Right kidney (tissue), 1 donor: ENCODE results near the gene TMEM119.
A peak's percentile ranks its signal among the peaks of the same experiment; 100 is the strongest.
"Not testable (repeated sequence)": the region's sequence is repeated elsewhere in the genome, so short reads cannot be mapped to it uniquely, and the experiment has no call there.

Experiments
- DNase-seq: peaks from one replicate; pipeline ENCODE4 v3.0.0-alpha.2; 2016

TMEM119 gene

DNA sequence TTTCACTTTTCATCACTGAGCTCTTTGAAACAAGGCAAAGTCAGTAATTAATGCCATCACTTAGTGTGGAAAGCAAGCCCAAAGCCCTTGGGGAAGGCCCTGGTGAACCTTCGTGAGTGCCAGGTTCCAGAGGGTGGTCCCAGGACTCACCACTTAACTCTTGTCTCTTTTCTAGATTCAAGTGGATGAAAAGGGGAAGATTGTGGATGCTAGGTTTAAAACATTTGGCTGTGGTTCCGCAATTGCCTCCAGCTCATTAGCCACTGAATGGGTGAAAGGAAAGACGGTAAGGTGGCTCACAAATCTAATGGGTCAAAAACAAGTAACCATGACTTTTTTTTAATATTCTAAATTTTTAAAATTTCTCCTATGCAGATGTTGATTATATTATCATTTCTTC lies 32.7 kb downstream of the TMEM119 start:
- DNase-seq, result no peak

DNA sequence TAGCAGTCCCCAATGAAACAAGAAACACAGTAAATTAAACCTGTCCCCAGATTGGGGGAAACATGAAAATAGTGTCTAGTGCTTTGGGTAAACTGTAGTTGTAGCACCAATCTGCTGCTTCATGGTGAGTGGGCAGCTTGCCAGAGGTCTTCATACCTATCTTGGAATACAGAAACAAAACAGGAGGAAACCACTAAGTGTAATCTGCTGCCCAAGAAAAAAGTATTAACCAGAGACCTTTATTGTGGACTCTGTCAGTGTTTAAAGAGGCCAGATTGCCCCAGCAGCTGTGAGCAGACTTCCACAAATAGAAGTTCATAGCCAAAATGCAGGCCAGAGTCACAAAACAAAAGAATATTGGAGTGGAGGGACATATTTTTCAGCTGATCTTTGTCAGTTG lies 33.2 kb downstream of the TMEM119 start:
- no peak for DNase-seq

DNA sequence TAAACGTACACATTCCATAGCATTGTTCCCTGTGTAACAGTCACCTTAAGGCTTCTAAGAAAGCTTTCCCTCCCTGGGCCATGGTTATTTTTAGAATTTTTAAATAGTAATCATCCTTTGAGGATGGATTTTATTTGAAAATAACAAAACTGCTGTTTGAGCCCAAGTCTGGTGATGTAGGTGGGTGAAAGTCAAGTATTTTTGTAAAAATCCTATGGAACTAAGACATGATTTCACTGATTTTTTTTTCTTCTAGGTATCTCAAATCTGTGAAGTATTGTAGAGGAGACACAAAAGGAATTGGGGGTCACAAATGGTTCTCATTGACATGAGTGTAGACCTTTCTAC lies 34.1 kb downstream of the TMEM119 start:
- no peak for DNase-seq

DNA sequence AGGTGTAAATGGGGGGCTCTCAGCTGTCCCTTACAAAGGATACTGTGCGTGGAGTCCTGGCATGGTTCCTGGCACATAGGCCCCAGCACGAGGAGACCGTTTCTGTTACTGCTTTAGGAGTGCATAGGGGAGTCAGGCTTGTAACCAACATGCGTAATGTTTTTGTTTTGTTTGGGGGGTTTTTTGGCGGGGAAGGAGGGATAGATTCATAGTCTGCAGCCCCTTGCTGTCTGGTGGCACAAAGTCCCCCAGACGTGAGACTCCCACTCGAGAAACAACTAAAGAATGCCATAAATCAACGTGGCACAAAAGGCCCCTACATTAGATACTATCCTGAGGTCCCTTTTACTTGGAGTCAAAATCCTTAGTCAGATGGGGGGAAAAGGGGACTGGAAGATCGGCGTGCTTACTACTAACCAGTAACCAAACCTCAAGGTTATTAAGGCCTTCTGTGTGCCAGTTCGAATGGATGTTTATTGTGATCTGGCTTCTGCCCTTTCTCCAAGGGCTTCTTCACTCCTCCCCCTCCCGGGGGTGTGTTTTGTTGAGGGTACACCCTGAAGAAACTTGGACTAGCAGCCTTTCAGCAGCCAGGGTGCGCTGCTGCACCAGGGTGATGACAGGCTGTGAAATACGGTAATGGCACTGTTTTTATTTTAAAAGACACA lies 34.6 kb downstream of the TMEM119 start:
- DNase-seq, result peak; percentile 54

DNA sequence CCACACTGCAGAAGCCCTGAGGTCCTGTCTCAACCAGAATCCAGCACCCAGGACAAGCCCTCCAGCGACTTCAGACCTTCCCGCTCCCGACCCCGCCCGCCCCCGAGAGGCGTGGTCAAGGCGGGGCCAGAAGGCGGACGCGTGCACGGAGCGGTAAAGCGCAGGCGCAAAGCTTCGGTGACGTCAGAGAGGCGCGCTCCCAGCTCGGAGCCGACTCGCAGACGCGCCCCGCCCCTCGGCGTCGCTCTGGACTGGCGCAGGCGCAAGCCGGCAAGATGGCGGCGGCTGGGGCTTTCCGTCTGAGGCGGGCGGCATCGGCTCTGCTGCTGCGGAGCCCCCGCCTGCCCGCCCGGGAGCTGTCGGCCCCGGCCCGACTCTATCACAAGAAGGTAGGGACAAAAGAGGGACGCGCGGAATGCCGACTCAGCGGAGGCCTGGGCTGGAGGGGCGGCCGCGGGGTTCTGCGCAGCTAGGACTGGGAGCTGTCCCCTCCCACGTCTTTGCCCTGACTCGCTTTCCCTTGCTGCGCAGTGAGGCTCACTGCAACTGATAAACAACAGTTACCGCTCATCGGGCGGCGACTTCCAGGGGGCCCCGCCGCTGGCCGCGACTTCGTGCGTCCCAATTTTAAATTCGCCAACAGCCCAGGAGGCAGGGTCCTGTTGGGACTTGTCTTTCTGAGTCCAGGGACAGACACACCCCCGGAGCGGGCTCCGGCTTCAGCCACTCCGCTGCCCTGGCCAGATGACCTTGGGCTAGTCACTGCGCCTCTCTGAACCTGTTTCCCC lies 35.3 kb downstream of the TMEM119 start, which contains the start of gene ISCU:
ISCU (plus strand) TSS at position 249 of the 788 bp plus-strand sequence; CDS start at position 276, 27 bp downstream.
- peak; percentile 98 for DNase-seq

DNA sequence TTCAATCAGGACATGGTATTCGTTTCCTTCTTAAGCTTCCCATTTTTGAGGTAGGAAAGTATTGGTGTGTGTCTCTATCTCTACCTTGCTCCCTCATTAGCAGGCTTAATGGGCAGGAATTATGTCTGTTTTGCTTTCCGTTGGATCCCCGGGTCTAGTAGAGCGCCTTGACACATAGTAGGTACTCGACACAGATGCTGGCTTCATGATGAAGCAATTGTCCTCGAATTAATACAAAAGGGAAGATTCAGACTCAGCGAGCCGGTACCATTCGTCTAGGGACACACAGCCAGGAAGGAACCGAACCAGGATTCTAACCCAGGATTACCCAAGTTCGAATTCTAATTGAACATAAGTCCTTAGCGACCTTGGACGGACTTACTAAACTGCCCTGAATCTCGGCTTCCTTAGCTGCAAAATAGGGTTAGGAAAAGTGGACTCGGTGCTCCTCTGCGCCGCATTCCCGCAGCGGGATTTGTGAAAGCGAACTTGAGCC lies 36.0 kb downstream of the TMEM119 start:
- DNase-seq, result no peak

DNA sequence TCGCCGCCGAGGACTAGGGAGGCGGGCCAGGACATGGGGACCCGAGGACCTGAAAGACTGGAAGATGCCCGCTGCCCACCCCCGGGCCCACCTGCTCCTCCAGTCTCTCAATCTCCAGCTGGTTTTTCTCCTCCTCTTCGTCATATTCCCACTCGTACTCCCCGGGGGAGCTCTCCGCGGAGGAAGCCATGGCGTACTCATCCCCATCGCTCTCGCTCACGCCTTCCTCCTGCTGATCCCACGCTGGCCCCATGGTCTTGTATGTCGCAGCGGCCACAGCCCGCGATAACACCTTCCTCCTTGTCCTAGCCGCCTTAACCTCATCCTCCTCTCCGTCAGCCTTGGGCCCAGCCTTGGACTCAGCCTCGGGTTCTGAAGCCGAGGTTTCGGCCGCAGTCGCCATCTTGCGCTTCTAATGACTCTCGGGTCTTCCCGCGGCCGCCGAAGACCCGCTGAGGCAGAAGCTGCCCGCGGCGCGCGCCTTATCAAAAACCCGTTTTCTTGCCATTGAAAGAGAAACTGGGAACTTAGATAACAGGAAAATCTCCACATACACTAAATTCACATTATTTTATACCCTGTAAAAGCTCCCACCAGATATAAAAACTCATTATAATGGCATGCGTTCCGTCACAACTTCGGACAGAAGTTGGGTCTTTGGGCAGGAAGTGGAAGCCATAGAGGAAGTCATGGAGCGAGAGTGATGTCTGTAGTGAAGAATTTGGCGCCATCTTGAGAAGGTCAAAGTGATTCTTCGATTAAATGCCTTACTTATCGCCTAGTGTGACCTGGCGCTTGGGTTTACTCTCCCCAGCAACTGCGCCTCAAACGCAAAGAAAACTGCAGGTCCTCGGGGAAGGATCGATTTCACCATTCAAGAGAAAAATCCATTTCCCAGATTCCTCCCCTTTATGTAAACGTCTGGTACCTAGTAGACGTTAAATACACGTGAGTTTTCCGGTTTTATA lies 36.8 kb downstream of the TMEM119 start, which contains the start of gene SART3:
SART3 (minus strand) TSS at position 422 of the 968 bp plus-strand sequence; CDS start at position 403, 19 bp downstream.
- DNase-seq, result peak; percentile 100

DNA sequence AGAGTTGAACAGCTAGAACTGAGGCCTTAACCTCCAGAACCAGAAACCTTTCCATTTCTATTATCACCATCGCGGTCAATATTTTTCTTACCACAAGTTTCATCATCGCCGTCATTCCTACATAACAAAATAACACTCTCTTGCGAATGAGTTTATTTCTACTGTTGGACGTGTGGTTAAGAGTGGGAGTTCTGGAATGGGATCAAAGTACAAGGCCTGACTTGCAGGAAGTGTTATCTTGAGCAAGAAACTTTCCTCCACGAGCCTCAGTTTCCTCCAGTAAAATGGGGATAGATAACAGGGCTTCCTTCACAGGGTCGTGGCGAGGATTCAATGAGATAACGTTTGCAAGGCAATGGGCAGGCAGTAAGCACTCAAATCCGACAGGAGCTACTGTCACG lies 37.6 kb downstream of the TMEM119 start:
- DNase-seq, result no peak

DNA sequence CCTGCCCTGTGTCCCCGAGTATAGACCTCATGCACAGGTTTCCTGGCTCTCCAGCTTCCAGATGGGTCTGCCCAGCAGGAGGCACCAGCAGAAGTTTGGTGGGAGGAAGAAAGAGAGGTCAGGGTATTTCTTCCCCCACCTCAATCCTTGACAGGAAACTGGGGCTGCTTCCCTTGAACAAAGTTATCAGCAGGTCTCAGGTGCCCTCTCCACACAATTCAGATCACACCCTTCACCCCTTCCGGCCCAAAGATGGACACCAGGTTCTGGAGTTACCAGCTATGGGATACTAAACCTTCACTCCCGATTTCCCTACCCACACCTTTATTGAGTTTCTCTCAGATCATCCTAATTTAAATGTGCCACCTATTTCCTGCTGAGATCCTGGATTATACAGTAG lies 38.1 kb downstream of the TMEM119 start:
- no peak for DNase-seq

DNA sequence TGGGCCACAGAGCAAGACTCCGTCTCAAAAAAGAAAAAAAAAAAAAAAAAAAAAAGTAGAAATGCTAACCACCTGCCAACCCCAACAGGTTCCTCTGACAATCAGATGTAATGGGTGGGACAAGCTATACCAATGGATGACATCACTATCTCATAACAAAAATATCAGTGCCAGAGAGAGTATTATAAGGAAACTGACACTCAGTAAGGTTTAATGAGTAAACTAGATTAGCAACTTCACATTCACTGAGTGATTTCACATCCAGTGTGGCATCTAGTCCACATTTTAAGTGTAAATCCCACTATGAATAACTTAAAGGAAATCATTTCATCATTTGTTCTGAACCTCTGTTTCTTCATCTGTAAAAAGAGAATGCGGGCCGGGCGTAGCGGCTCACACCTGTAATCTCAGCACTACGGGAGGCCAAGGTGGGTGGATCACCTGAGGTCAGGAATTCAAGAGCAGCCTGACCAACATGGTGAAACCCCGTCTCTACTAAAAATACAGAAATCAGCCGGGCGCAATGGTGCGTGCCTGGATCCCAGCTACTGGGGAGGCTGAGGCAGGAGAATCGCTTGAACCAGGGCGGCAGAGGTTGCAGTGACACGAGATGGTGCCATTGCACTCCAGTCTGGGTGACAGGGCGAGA lies 38.8 kb downstream of the TMEM119 start:
- DNase-seq, result no peak

DNA sequence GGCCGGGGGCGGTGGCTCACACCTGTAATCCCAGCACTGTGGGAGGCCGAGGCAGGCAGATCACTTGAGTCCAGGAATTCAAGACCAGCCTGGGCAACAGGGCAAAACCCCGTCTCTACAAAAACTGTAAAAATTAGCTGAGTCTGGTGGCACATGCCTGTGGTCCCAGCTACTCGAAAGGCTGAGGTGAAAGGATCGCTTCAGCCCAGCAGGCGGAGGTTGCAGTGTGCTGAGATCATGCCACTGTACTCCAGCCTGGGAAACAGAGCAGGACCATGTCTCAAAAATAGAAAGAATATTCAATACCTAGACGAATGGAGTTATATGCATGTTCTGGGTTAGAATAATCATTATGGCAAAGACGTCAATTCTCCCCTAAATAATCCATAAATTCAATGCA lies 42.5 kb downstream of the TMEM119 start:
- not testable (repeated sequence) for DNase-seq

DNA sequence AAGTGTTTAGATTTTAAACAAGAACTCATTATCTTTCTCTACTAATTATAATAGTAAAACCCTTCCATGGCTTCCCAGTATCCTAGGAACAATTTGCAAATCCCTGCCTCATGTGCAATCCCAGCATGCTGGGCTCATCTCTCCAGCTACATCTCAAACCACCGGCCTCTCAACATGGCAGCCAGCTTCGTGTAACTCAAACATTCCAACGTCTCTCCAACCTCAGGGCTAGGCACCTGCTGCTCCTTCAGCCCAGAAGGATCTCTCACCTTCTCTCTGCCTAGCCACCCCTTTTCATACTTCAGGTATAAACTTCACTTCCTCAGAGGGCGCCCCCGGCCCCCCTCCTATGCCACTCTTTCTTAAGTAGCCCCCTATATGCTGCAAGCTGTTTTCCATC lies 44.1 kb downstream of the TMEM119 start:
- DNase-seq, result no peak

DNA sequence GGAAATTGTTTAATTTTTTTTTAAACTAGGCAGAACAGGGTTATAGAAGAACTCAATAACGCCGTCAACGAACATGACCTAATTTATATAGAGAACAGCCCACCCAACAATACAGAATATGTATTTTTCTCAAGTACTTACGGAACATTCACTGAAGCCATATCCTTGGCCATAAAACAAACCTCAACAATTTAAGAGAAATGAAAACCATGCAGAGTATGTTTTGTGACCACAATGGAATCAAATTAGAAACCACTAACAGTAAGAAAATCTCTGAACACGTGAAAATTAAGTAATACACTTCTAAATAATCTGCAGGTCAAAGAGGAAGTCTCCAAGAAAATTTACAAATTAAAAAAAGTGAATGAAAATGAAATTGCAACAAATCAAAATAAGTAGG lies 46.3 kb downstream of the TMEM119 start:
- DNase-seq, result no peak

DNA sequence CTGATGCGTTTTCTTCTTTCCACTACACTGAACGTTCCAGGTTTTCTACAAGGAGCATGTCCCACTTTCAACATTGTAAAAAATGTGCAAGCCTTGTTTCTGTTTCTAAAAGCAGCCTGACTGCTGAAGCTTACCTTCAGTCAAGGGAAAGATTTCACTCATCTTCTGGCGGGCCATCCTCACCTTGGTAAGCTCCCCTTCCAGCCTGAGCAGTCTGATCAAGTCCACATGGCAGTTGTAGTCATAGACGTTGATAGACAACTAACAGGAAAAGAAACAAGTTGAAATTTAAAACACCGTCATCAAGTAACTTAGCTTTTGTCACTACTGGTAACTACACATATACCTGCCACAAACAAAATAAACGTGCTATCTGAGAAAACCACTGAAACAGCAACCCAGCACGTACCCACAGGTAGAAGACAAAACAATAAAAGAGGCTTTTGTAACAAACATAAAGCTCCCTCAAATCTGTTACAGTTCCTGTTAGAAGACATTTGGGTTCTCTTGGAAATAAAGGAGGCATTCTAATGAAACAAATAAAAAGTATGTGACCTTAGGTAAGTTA lies 48.8 kb downstream of the TMEM119 start:
- no peak for DNase-seq

DNA sequence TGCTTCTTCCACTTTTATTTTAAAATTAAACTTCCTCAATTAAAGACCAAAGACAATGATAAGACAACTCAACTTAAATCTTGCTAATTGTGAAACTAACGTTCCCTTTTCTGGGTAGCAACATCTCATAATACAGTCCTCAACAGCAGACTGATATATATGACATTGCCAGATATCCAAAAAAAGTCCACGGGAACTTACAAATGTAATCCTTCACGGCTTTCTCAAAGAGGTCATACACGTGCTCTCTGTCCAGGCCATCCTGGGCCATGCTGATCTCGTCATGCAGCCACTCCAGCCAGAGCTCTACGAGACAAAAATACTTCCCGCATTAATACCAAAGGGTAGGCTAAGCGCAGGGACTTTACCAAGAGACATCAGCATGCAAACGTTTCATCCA lies 50.2 kb downstream of the TMEM119 start:
- no peak for DNase-seq

DNA sequence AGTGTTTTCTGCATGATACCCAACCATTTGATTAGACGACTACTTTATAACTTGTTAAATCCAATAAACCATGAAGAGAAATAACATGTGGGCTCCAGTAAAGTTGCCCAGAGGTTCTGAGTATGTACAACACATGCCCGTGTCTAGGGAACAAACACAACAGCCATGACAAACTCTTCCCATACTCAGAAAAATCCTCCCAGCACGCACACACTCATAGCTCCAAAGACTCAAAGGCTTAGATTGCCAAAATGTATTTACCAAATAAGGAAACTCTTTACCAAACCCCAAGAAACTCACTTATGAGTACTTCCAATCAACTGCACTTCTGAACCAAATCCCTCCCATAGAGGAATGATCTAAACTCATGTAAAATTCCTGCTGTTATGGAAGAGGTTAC lies 54.2 kb downstream of the TMEM119 start:
- no peak for DNase-seq

DNA sequence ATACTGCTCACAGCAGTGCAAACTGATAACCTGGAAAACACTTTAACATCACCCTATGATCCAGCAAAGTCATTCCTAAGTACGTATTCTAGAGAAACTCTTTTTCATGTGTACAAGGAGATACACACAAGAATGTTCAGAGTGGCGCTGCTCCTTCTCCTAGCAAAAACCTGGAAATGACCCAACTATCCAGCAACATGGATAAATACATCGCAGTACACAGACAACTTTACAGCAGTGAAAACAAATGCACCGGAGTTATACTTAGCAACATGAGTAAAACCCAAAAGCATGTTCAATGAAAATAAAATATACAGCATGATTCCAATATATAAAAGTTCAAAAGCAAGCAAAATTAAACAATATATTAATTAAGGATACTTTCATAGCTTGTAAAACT lies 55.6 kb downstream of the TMEM119 start:
- DNase-seq, result no peak
